Measurements from ENCODE around the gene KIAA1671. TPM values are rescaled to one million over a fixed set of nuclear protein-coding genes. Genes with fewer than 3 reads are reported as not detected.

KIAA1671 gene
- polyA plus RNA-seq, 3 donors: not detected

DNA sequence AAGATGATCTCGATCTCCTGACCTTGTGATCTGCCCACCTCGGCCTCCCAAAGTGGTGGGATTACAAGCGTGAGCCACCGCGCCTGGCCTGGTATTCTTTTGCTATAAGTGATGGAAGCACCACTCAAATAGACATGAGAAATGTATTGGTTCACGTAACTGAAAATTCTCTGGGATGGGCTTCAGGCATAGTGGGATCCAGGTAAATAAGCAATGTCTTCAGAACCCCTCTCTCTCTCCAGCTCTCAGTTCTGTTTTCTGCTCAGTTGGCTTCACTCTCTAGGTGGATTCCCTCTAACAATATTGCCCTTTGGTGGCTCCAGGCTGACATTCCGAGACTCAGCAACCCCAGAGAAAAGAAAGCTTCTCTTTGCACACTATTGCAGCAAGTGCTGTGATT lies 5.1 kb upstream of the KIAA1671 start:
- intact Hi-C loops (cut with micrococcal nuclease): no loop called here

DNA sequence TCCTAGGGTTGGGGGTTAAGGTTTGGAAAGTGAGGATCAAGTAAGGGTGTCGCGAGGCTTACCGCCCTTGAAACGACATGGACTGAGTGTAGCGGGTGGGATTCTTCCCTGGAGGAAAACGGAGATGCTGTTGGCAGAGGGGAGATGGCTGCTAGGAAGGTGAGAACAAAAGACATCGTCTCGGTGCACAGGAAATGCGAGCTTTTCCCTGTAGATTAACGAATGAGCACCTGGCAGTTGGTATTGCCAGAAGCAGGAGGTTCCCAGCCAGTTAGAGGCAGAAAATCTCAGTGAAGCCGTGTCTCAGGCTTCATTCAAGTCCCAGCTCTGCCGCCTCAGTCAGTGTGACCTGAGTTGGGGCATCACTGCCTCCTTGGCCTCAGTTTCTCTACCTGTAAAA lies 4.6 kb upstream of the KIAA1671 start:
- Mint-ChIP-seq H3K27ac (no peak overlapping the region), H3K9me3 (peaks cover 0 to 2% (median 0%) of the 10 kb centered on the region in 7 donors), H3K36me3 (peaks cover 0 to 2% of the 10 kb centered on the region in 2 donors), H3K4me3 (no peak overlapping the region), H3K4me1 (peaks cover 10% of the 10 kb centered on the region), H3K27me3 (ENCODE audit: low read depth in 3 of 3) (peaks cover 22 to 46% (median 34%) of the 10 kb centered on the region in 3 donors)
- WGBS (ENCODE audit: insufficient coverage): 75% methylated on average over 11 of the region's 12 CpGs
- intact Hi-C loops (cut with micrococcal nuclease): no loop called here
- Histone ChIP-seq H3K79me2 (ENCODE audit: insufficient read depth, low read length) (no peaks in the 10 kb centered on the region), H4K20me1 (ENCODE audit: insufficient read depth, low read length) (no peaks in the 10 kb centered on the region), H3K9ac (ENCODE audit: insufficient read depth, low read length, poor library complexity, severe bottlenecking) (no peak overlapping the region), H3K27me3 (ENCODE audit: control insufficient read depth in 2 of 2, insufficient read depth in 2 of 2, low read length in 2 of 2) (peaks cover 16 to 31% of the 10 kb centered on the region in 2 donors), H3K36me3 (replicated peaks in 1 of 2; ENCODE audit: control insufficient read depth in 1 of 2, insufficient read depth in 2 of 2, low read length in 2 of 2) (no peaks in the 10 kb centered on the region), H2AFZ (ENCODE audit: insufficient read depth, low read depth, low read length, poor library complexity, severe bottlenecking) (no peak overlapping the region), H3K4me3 (replicated peaks in 1 of 3; ENCODE audit: low read depth in 2 of 3, low read length in 3 of 3) (no peak overlapping the region), H3K4me2 (replicated peaks; ENCODE audit: extremely low read depth, low read length, poor library complexity, severe bottlenecking) (no peak overlapping the region), H3K27ac (ENCODE audit: low read depth in 1 of 2, low read length in 2 of 2) (no peak overlapping the region), H3K4me1 (ENCODE audit: control insufficient read depth in 1 of 2, insufficient read depth in 2 of 2, low read length in 2 of 2) (peaks cover 5 to 11% of the 10 kb centered on the region in 2 donors), H3K9me3 (replicated peaks in 1 of 2; ENCODE audit: control insufficient read depth in 1 of 2, insufficient read depth in 1 of 2, low read length in 2 of 2) (peaks cover 0 to 1% of the 10 kb centered on the region in 2 donors)
- DNase-seq: no peak
- TF ChIP-seq, protein P1, sequence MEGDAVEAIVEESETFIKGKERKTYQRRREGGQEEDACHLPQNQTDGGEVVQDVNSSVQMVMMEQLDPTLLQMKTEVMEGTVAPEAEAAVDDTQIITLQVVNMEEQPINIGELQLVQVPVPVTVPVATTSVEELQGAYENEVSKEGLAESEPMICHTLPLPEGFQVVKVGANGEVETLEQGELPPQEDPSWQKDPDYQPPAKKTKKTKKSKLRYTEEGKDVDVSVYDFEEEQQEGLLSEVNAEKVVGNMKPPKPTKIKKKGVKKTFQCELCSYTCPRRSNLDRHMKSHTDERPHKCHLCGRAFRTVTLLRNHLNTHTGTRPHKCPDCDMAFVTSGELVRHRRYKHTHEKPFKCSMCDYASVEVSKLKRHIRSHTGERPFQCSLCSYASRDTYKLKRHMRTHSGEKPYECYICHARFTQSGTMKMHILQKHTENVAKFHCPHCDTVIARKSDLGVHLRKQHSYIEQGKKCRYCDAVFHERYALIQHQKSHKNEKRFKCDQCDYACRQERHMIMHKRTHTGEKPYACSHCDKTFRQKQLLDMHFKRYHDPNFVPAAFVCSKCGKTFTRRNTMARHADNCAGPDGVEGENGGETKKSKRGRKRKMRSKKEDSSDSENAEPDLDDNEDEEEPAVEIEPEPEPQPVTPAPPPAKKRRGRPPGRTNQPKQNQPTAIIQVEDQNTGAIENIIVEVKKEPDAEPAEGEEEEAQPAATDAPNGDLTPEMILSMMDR (IDR thresholded peaks at IDR 0.05): no peak

More for the DNA sequence above, 5.1 kb upstream of the KIAA1671 start:
- Histone ChIP-seq H3K27ac (ENCODE audit: low read depth in 1 of 2, low read length in 2 of 2) (no peak overlapping the region), H2AFZ (ENCODE audit: insufficient read depth, low read depth, low read length, poor library complexity, severe bottlenecking) (no peak overlapping the region), H3K9ac (ENCODE audit: insufficient read depth, low read length, poor library complexity, severe bottlenecking) (no peak overlapping the region), H3K4me1 (ENCODE audit: control insufficient read depth in 1 of 2, insufficient read depth in 2 of 2, low read length in 2 of 2) (peaks cover 3 to 6% of the 10 kb centered on the region in 2 donors), H4K20me1 (ENCODE audit: insufficient read depth, low read length) (no peaks in the 10 kb centered on the region), H3K4me3 (replicated peaks in 1 of 3; ENCODE audit: low read depth in 2 of 3, low read length in 3 of 3) (no peak overlapping the region), H3K27me3 (ENCODE audit: control insufficient read depth in 2 of 2, insufficient read depth in 2 of 2, low read length in 2 of 2) (peaks cover 14 to 28% of the 10 kb centered on the region in 2 donors), H3K36me3 (replicated peaks in 1 of 2; ENCODE audit: control insufficient read depth in 1 of 2, insufficient read depth in 2 of 2, low read length in 2 of 2) (no peaks in the 10 kb centered on the region), H3K79me2 (ENCODE audit: insufficient read depth, low read length) (no peaks in the 10 kb centered on the region), H3K4me2 (replicated peaks; ENCODE audit: extremely low read depth, low read length, poor library complexity, severe bottlenecking) (no peak overlapping the region), H3K9me3 (replicated peaks in 1 of 2; ENCODE audit: control insufficient read depth in 1 of 2, insufficient read depth in 1 of 2, low read length in 2 of 2) (no peaks in the 10 kb centered on the region)
- Mint-ChIP-seq H3K9me3 (no peaks in the 10 kb centered on the region), H3K36me3 (peaks cover 0 to 2% of the 10 kb centered on the region in 2 donors), H3K4me1 (peaks cover 8% of the 10 kb centered on the region), H3K27me3 (ENCODE audit: low read depth in 3 of 3) (peaks cover 19 to 43% (median 31%) of the 10 kb centered on the region in 3 donors), H3K27ac (no peak overlapping the region), H3K4me3 (no peak overlapping the region)
- TF ChIP-seq, protein P1 (IDR thresholded peaks at IDR 0.05): no peak
- 83% methylated on average over 1 of the region's 7 CpGs for WGBS (ENCODE audit: insufficient coverage)
- DNase-seq: no peak

Measured in CD14-positive monocyte (primary cell).